GM12874 (cell line): ENCODE measurements around the gene SEMA6A.

ENCODE experiments used
- CTCF ChIP-seq: IDR thresholded peaks from 2 replicates; pipeline ENCODE4 v1.5.1; 2011; ENCODE audit warnings: low read depth, mild to moderate bottlenecking, control low read depth, low read length, moderate library complexity; ENCODE audit not compliant: insufficient read depth

Gene SEMA6A

GRCh38 chr5:116418774-116419173 lies 155.8 kb downstream of the SEMA6A start:
- TF ChIP-seq CTCF, result no peak

GRCh38 chr5:116418016-116418415 lies 156.6 kb downstream of the SEMA6A start:
- TF ChIP-seq CTCF, result no peak

- TF ChIP-seq CTCF, result no peak
Observed at GRCh38 chr5:116415989-116416388, 158.6 kb downstream of the SEMA6A start.

GRCh38 chr5:116415182-116415581 lies 159.4 kb downstream of the SEMA6A start:
- no peak for TF ChIP-seq CTCF

- TF ChIP-seq CTCF, result no peak
Observed at GRCh38 chr5:116411101-116411571, 163.5 kb downstream of the SEMA6A start.

- no peak for TF ChIP-seq CTCF
Observed at GRCh38 chr5:116410336-116410890, 164.2 kb downstream of the SEMA6A start.

- no peak for TF ChIP-seq CTCF
Observed at GRCh38 chr5:116409591-116410296, 164.9 kb downstream of the SEMA6A start.
